Common myeloid progenitor, CD34-positive (primary cell): ENCODE measurements around the gene UBE2S.

Experiments
- CTCF ChIA-PET: fragments of 350-600 bp; sonication (Branson Sonifier 250); formaldehyde crosslinking; loops from one replicate; lab custom pipeline; 2021; ENCODE audit warnings: antibody characterized with exemption; lab: Charles Lee
- POLR2A ChIA-PET: fragments of 350-600 bp; sonication (Branson Sonifier 250); formaldehyde crosslinking; loops from one replicate; lab custom pipeline; 2021; ENCODE audit warnings: antibody characterized with exemption; lab: Charles Lee
- DNase-seq, 3 donors: peaks; one replicate each; pipeline versions ENCODE4 v3.0.0 to v3.0.0-alpha.2; 2013
- H3K27ac ChIP-seq, 2 experiments: 1 replicate in 1 of 2; 2 replicates in 1 of 2; pipeline ENCODE4 v1.7.0; 2013; ENCODE audit warnings: inconsistent platforms in 2 of 2, low read length in 2 of 2, mild to moderate bottlenecking in 2 of 2, low read depth in 1 of 2, moderate library complexity in 1 of 2; ENCODE audit not compliant: severe bottlenecking in 2 of 2, insufficient read depth in 1 of 2, poor library complexity in 1 of 2
- H3K27me3 ChIP-seq, 5 experiments: replicated peaks in 2 of 5; 1 replicate in 3 of 5; 2 replicates in 2 of 5; pipeline versions ENCODE4 v1.6.1 to v1.7.0; 2013; ENCODE audit warnings: low read length in 4 of 5, mild to moderate bottlenecking in 2 of 5, moderate library complexity in 2 of 5, inconsistent platforms in 1 of 5; ENCODE audit not compliant: insufficient read depth in 5 of 5, control insufficient read depth in 4 of 5
- H3K36me3 ChIP-seq, 4 experiments: 1 replicate in 2 of 4; 2 replicates in 2 of 4; pipeline versions ENCODE4 v1.6.1 to v1.7.0; 2013; ENCODE audit warnings: low read length in 3 of 4, control low read depth in 1 of 4, mild to moderate bottlenecking in 1 of 4; ENCODE audit not compliant: control insufficient read depth in 4 of 4, insufficient read depth in 4 of 4
- H3K4me1 ChIP-seq, 4 experiments: 1 replicate in 3 of 4; 2 replicates in 1 of 4; pipeline versions ENCODE4 v1.6.1 to v1.7.1; 2013; ENCODE audit warnings: low read length in 3 of 4, mild to moderate bottlenecking in 3 of 4, control low read depth in 1 of 4, inconsistent platforms in 1 of 4, moderate library complexity in 1 of 4; ENCODE audit not compliant: control insufficient read depth in 4 of 4, insufficient read depth in 4 of 4; ENCODE audit errors: control extremely low read depth in 1 of 4
- H3K4me3 ChIP-seq, 7 experiments: 1 replicate in 4 of 7; 2 replicates in 3 of 7; pipeline versions ENCODE4 v1.5.1 to v1.7.0; 2013; ENCODE audit warnings: mild to moderate bottlenecking in 7 of 7, low read length in 6 of 7, moderate library complexity in 6 of 7, inconsistent platforms in 2 of 7, low read depth in 2 of 7, control low read depth in 1 of 7; ENCODE audit not compliant: insufficient read depth in 4 of 7, control insufficient read depth in 1 of 7; ENCODE audit errors: extremely low read depth in 1 of 7
- H3K9me3 ChIP-seq, 5 experiments: 1 replicate in 4 of 5; 2 replicates in 1 of 5; pipeline versions ENCODE4 v1.6.1 to v1.7.1; 2013; ENCODE audit warnings: low read length in 4 of 5, mild to moderate bottlenecking in 2 of 5, inconsistent platforms in 1 of 5, low read depth in 1 of 5, moderate library complexity in 1 of 5; ENCODE audit not compliant: control insufficient read depth in 4 of 5, insufficient read depth in 2 of 5; ENCODE audit errors: control extremely low read depth in 1 of 5
- WGBS: methylation state at CpG from one replicate; pipeline ENCODE4 v1.1.5; 2013; ENCODE audit not compliant: insufficient coverage; 5-methylcytosine and 5-hydroxymethylcytosine counted together

The UBE2S gene

GRCh38 chr19:55384920-55385723, 22.5 kb downstream of the UBE2S start:
- WGBS = 4% methylated on average over 28 of the region's 34 CpGs

GRCh38 chr19:55384131-55384919, 23.3 kb downstream of the UBE2S start, which contains the start of gene TMEM238:
TSS of gene TMEM238 (minus strand) at chr19:55384292. CDS start at chr19:55384259, 33 bp downstream.
- Histone ChIP-seq H3K27me3 (no peaks in the 10 kb centered on the region), H3K4me1 (peaks cover 0 to 57% (median 52%) of the 10 kb centered on the region in 4 experiments)

More at GRCh38 chr19:55384920-55385723, 22.5 kb downstream of the UBE2S start:
- H3K27ac ChIP-seq = peak overlapping the region; percentile 80 to 95
- peaks cover 0 to 62% (median 54%) of the 10 kb centered on the region in 4 experiments for H3K4me1 ChIP-seq
- H3K36me3 ChIP-seq = peaks cover 5 to 38% (median 31%) of the 10 kb centered on the region in 4 experiments
- peak; percentile 92 to 96 (median 96) for DNase-seq
- H3K27me3 ChIP-seq = no peaks in the 10 kb centered on the region
- ChIA-PET CTCF (interaction anchor here (0.5 to 4.8 kb wide), 16 partner anchors 10 to 244 kb away, joined by 3 to 37 read pairs (median 5); partner anchors contain the start of genes KMT5C and PPP6R1), POLR2A (interaction anchor here (0.6 to 1.5 kb wide), 4 partner anchors 18 to 466 kb away, joined by 3 to 6 read pairs (median 4); partner anchors contain the start of gene KMT5C)
- H3K4me3 ChIP-seq = peak overlapping the region; percentile 15 to 99 (median 99)
- H3K9me3 ChIP-seq = no peaks in the 10 kb centered on the region

GRCh38 chr19:55383279-55384130, 24.1 kb downstream of the UBE2S start:
- ChIA-PET POLR2A (interaction anchor here (0.5 to 1.5 kb wide), 10 partner anchors 11 to 731 kb away, joined by 3 to 11 read pairs (median 4); partner anchors contain the start of genes KMT5C, PPP6R1 and UBE2S), CTCF (interaction anchor here (0.5 to 3.1 kb wide), 19 partner anchors 14 to 243 kb away, joined by 3 to 37 read pairs (median 5); partner anchors contain the start of genes KMT5C and PPP6R1)
- peak; percentile 71 to 85 (median 83) for DNase-seq
- Histone ChIP-seq H3K27ac (peak overlapping the region in 1 of 2 experiments; percentile 58), H3K4me1 (peaks cover 0 to 49% (median 48%) of the 10 kb centered on the region in 4 experiments), H3K36me3 (peaks cover 2 to 22% (median 18%) of the 10 kb centered on the region in 4 experiments), H3K27me3 (no peaks in the 10 kb centered on the region), H3K4me3 (peak overlapping the region; percentile 54 to 99 (median 99)), H3K9me3 (no peaks in the 10 kb centered on the region)
- 2% methylated on average over 66 of the region's 88 CpGs for WGBS

More at GRCh38 chr19:55384131-55384919, 23.3 kb downstream of the UBE2S start, which contains the start of gene TMEM238:
- H3K36me3 ChIP-seq = peaks cover 2 to 30% (median 25%) of the 10 kb centered on the region in 4 experiments
- peak within 1 kb of the TSS; percentile 56 to 99 (median 99) for H3K4me3 ChIP-seq
- ChIA-PET CTCF (interaction anchor here (0.5 to 3.1 kb wide), 18 partner anchors 9 to 244 kb away, joined by 3 to 37 read pairs (median 5); partner anchors contain the start of genes KMT5C and PPP6R1), POLR2A (interaction anchor here (0.6 to 1.5 kb wide), 9 partner anchors 11 to 730 kb away, joined by 3 to 11 read pairs (median 4); partner anchors contain the start of genes KMT5C, PPP6R1 and UBE2S)
- peak within 1 kb of the TSS; percentile 80 to 95 for H3K27ac ChIP-seq
- no peaks in the 10 kb centered on the region for H3K9me3 ChIP-seq
- 11% methylated on average over 44 of the region's 72 CpGs for WGBS
- DNase-seq = peak; percentile 25 to 63 (median 48)

GRCh38 chr19:55382522-55383054, 25.0 kb downstream of the UBE2S start:
- CTCF ChIA-PET = interaction anchor here (0.8 to 3.1 kb wide), 9 partner anchors 30 to 181 kb away, joined by 3 to 37 read pairs (median 5); partner anchors contain the start of gene KMT5C
- H3K27me3 ChIP-seq = peaks cover 0 to 5% (median 0%) of the 10 kb centered on the region in 5 experiments
- H3K36me3 ChIP-seq = peaks cover 2 to 13% (median 10%) of the 10 kb centered on the region in 4 experiments
- DNase-seq = no peak
- WGBS = 100% methylated on average over 1 of the region's 3 CpGs
- H3K9me3 ChIP-seq = no peaks in the 10 kb centered on the region
- H3K4me3 ChIP-seq = peak overlapping the region in 2 of 7 experiments; percentile 60 to 99
- POLR2A ChIA-PET = interaction anchor here (0.5 to 1.4 kb wide), 2 partner anchors 81 to 113 kb away, joined by 3 read pairs; no protein-coding TSS in a partner anchor
- peak overlapping the region in 1 of 2 experiments; percentile 58 for H3K27ac ChIP-seq
- H3K4me1 ChIP-seq = peaks cover 0 to 39% (median 38%) of the 10 kb centered on the region in 4 experiments

GRCh38 chr19:55382013-55382412, 25.6 kb downstream of the UBE2S start:
- ChIA-PET POLR2A (no interaction called here), CTCF (no interaction called here)
- Histone ChIP-seq H3K9me3 (no peaks in the 10 kb centered on the region), H3K27me3 (peaks cover 0 to 9% (median 0%) of the 10 kb centered on the region in 5 experiments), H3K36me3 (peaks cover 0 to 7% (median 4%) of the 10 kb centered on the region in 4 experiments), H3K4me1 (peaks cover 0 to 34% (median 33%) of the 10 kb centered on the region in 4 experiments), H3K4me3 (no peak overlapping the region), H3K27ac (no peak overlapping the region)
- 92% methylated on average over 5 of the region's 5 CpGs for WGBS
- no peak for DNase-seq
